Suprapubic skin (tissue), 4 donors: ENCODE results near the gene ZNHIT1. TPM values are rescaled to one million over a fixed set of nuclear protein-coding genes. Genes with fewer than 3 reads are reported as not detected.

Experiments used
- DNase-seq, 2 donors: peaks; one replicate each; pipeline ENCODE4 v3.0.0-alpha.2; 2019; ENCODE audit warnings: low spot score in 2 of 2
- H3K27ac ChIP-seq: fragments of 200-600 bp; sonication (generic); one replicate; pipeline ENCODE4 v1.5.1; 2019
- H3K27me3 ChIP-seq: fragments of 200-600 bp; sonication (generic); one replicate; pipeline ENCODE4 v1.5.1; 2019
- H3K36me3 ChIP-seq: fragments of 200-600 bp; sonication (generic); one replicate; pipeline ENCODE4 v1.5.1; 2019
- H3K4me1 ChIP-seq: fragments of 200-600 bp; sonication (generic); one replicate; pipeline ENCODE4 v1.5.1; 2019
- H3K4me3 ChIP-seq: fragments of 200-600 bp; sonication (generic); one replicate; pipeline ENCODE4 v1.5.1; 2019; ENCODE audit warnings: mild to moderate bottlenecking
- H3K9me3 ChIP-seq: fragments of 200-600 bp; sonication (generic); one replicate; pipeline ENCODE4 v1.5.1; 2019
- CTCF ChIP-seq, 2 donors: fragments of 200-600 bp in 1 of 2; fragments of 450-650 bp in 1 of 2; sonication (generic) in 1 of 2; IDR thresholded peaks; one replicate each; pipeline ENCODE4 v1.5.1; 2016 to 2019; ENCODE audit warnings: antibody characterized with exemption in 2 of 2, mild to moderate bottlenecking in 1 of 2, moderate library complexity in 1 of 2
- EP300 ChIP-seq: sonication (generic); formaldehyde crosslinking; IDR thresholded peaks from one replicate; pipeline ENCODE4 v1.6.1; 2017; ENCODE audit warnings: antibody characterized with exemption
- POLR2A ChIP-seq, 2 donors: fragments of 450-650 bp; IDR thresholded peaks; one replicate each; pipeline ENCODE4 v1.6.1; 2017; ENCODE audit warnings: antibody characterized with exemption in 2 of 2, mild to moderate bottlenecking in 2 of 2, moderate library complexity in 2 of 2
- POLR2AphosphoS5 ChIP-seq, 3 donors: sonication (generic); formaldehyde crosslinking; IDR thresholded peaks; one replicate each; pipeline ENCODE4 v1.6.1; 2017; ENCODE audit warnings: antibody characterized with exemption in 3 of 3
- WGBS: methylation state at CpG from one replicate; pipeline ENCODE4 v1.1.5; 2018; 5-methylcytosine and 5-hydroxymethylcytosine counted together
- total RNA-seq, 4 donors: library from RNA; depleted of rRNA; stranded (reverse); fragments of >200 nt; gene quantifications; one replicate each; pipeline ENCODE4 v1.1.0, GENCODE V29; 2016

ZNHIT1 gene
- total RNA-seq, 4 donors from 2014 or later, result 43.8 to 73.4 (median 66.9) TPM

DNA sequence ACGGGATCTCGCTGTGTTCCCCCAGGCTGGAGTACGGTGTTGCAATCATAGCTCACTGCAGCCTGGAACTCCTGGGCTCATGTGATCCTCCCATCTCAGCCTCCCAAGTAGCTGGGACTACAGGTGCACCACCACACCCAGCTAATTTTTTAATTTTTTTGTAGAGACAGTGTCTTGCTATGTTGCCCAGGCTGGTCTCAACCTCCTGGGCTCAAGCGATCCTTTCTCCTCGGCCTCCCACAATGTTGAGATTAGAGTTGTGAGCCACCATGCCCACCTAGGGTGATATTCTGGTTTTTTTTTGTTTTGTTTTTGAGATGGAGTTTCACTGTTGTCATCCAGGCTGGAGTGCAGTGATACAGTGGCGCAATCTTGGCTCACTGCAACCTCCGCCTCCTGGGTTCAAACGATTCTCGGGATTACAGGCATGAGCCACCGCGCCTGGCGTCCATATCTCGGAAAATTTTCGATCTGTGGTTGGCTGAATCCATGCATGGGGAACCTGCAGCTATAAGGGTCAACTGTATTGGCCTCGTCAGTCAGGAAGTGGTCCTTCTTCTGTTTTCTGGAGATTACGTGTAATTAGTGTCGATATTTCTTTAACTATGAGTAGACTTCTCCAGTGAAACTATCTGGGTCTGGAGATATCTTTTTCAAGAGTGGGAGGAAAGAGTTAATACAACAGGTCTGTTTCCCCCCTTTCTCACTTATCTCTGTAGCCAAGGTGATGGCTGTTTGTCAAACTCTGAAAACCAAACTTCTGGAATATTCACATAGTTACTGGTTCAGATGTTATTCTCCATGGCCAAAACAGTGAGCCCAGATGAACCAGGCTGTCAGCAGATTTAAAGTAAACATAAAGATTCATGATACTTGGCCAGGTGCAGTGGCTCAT lies 47.9 kb downstream of the ZNHIT1 start:
- WGBS, result 80% methylated on average over 17 of the region's 17 CpGs
- TF ChIP-seq POLR2A (IDR thresholded peaks at IDR 0.05) (no peak), CTCF (IDR thresholded peaks at IDR 0.05) (no peak), EP300 (no peak), POLR2AphosphoS5 (IDR thresholded peaks at IDR 0.05) (no peak)
- no peaks in the 10 kb centered on the region for H3K4me1 ChIP-seq
- H3K27ac ChIP-seq, result no peak overlapping the region
- H3K27me3 ChIP-seq, result peaks cover 3% of the 10 kb centered on the region
- no peak overlapping the region for H3K4me3 ChIP-seq
- H3K36me3 ChIP-seq, result no peaks in the 10 kb centered on the region
- no peak for DNase-seq
- no peaks in the 10 kb centered on the region for H3K9me3 ChIP-seq

- H3K27ac ChIP-seq, result no peak overlapping the region
- no peak for DNase-seq
- no peaks in the 10 kb centered on the region for H3K36me3 ChIP-seq
- H3K27me3 ChIP-seq, result peaks cover 7% of the 10 kb centered on the region
- H3K9me3 ChIP-seq, result no peaks in the 10 kb centered on the region
- TF ChIP-seq POLR2A (IDR thresholded peaks at IDR 0.05) (no peak), EP300 (no peak)
- no peaks in the 10 kb centered on the region for H3K4me1 ChIP-seq
- H3K4me3 ChIP-seq, result no peak overlapping the region
- WGBS, result 95% methylated on average over 21 of the region's 21 CpGs
These were observed 51.7 kb downstream of the ZNHIT1 start for GRCh38 chr7:101269664-101270063.

DNA sequence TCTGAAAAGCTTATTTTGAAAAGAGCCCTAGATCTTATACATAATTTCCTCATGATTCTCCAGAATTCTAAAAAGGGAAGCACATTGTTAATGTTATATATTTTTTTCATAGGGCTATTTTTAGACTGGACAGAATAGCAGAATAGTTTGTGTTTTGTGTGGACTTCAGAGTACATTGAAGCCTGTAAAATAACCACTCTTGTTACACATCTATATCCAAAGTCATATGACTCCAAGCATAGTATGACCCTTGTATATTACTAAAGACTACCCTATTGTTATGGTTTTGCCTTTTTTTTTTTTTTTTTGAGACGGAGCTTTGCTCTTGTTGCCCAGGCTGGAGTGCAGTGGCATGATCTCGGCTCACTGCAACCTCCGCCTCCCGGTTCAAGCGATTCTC lies 53.1 kb downstream of the ZNHIT1 start:
- Histone ChIP-seq H3K4me1 (no peaks in the 10 kb centered on the region), H3K9me3 (no peaks in the 10 kb centered on the region), H3K27ac (no peak overlapping the region), H3K4me3 (no peak overlapping the region), H3K36me3 (no peaks in the 10 kb centered on the region), H3K27me3 (peaks cover 11% of the 10 kb centered on the region)
- DNase-seq, result no peak
- TF ChIP-seq CTCF (IDR thresholded peaks at IDR 0.05), result no peak
- TF ChIP-seq POLR2AphosphoS5 (IDR thresholded peaks at IDR 0.05), result no peak
- no peak for TF ChIP-seq EP300
- no peak for TF ChIP-seq POLR2A (IDR thresholded peaks at IDR 0.05)
- WGBS, result 81% methylated on average over 5 of the region's 5 CpGs

DNA sequence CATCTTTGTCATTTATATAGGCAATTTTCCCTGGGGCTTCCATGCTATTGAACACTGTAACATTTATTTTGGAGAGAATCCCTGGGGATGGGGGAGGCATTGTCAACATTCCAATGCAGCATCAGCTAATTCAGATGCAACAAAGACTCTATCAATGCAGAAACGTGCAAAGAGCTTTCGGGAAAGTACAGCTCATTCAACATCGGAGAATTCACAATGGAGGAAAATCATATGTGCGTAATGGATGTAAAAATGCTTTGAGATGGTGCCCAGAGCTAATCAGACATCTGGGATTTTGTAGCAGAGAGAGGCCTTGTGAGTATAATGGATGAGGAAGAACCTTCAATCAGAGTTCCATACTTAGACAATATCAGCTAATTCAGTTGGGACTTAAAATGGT lies 55.2 kb downstream of the ZNHIT1 start:
- no peak for TF ChIP-seq EP300
- no peak for TF ChIP-seq POLR2A (IDR thresholded peaks at IDR 0.05)
- TF ChIP-seq CTCF (IDR thresholded peaks at IDR 0.05), result no peak
- TF ChIP-seq POLR2AphosphoS5 (IDR thresholded peaks at IDR 0.05), result no peak
- Histone ChIP-seq H3K4me1 (no peaks in the 10 kb centered on the region), H3K9me3 (no peaks in the 10 kb centered on the region), H3K27ac (no peak overlapping the region), H3K4me3 (no peak overlapping the region), H3K27me3 (peaks cover 26% of the 10 kb centered on the region), H3K36me3 (no peaks in the 10 kb centered on the region)
- 43% methylated on average over 4 of the region's 4 CpGs for WGBS
- DNase-seq, result no peak

Other genes starting within 250 kb of the ZNHIT1 start
- gene MUC12, start 248.6 kb upstream of the ZNHIT1 start, total RNA-seq, result not detected
- under 1 TPM; 0.08 to 0.25 (median 0.14) TPM for gene MUC17, start 198.1 kb upstream of the ZNHIT1 start, total RNA-seq
- 10 to 100 TPM; 12.1 to 28.9 (median 17.8) TPM for gene TRIM56, start 132.7 kb upstream of the ZNHIT1 start, total RNA-seq
- gene SERPINE1, start 91.1 kb upstream of the ZNHIT1 start, total RNA-seq, result 10 to 100 TPM in 2 of 4 donors, 1 to 10 TPM in 2; 6.7 to 22.9 (median 13.0) TPM
- 10 to 100 TPM; 28.5 to 66.5 (median 50.0) TPM for gene AP1S1, start 63.7 kb upstream of the ZNHIT1 start, total RNA-seq
- gene VGF, start 52.6 kb upstream of the ZNHIT1 start, total RNA-seq, result under 1 TPM in 3 of 4 donors, not detected in 1; 0.38 to 0.99 (median 0.59) TPM
- gene NAT16, start 37.9 kb upstream of the ZNHIT1 start, total RNA-seq, result not detected
- not detected for gene MOGAT3, start 17.1 kb upstream of the ZNHIT1 start, total RNA-seq
- 10 to 100 TPM; 15.7 to 30.4 (median 22.7) TPM for gene PLOD3, start 584 bp upstream of the ZNHIT1 start, total RNA-seq
- 10 to 100 TPM in 3 of 4 donors, 1 to 10 TPM in 1; 6.7 to 19.8 (median 12.5) TPM for gene CLDN15, start 19.6 kb downstream of the ZNHIT1 start, total RNA-seq
- 100 to 1,000 TPM; 118 to 223 (median 198) TPM for gene FIS1, start 26.9 kb downstream of the ZNHIT1 start, total RNA-seq
- 10 to 100 TPM in 3 of 4 donors, 1 to 10 TPM in 1; 6.8 to 15.3 (median 11.7) TPM for gene IFT22, start 103.6 kb downstream of the ZNHIT1 start, total RNA-seq
- gene COL26A1, start 144.7 kb downstream of the ZNHIT1 start, total RNA-seq, result 1 to 10 TPM in 1 of 4 donors, not detected in 3; 1.1 TPM